K562 (cell line): ENCODE results near the gene IMP4. TPM values are rescaled to one million over a fixed set of nuclear protein-coding genes. Genes with fewer than 3 reads are reported as not detected.
A peak's percentile ranks its signal among the peaks of the same experiment; 100 is the strongest.

Experiments used
- CBX1 ChIP-seq: sonication (generic); IDR thresholded peaks from 2 replicates; pipeline ENCODE4 v1.6.1; 2016; ENCODE audit warnings: antibody characterized with exemption, low read depth, mild to moderate bottlenecking
- EZH2 ChIP-seq: IDR thresholded peaks from 2 replicates; pipeline ENCODE4 v1.6.1; 2012; ENCODE audit warnings: low read depth, mild to moderate bottlenecking, inconsistent platforms, low read length, borderline replicate concordance
- FOXA1 ChIP-seq: fragments of 450-650 bp; IDR thresholded peaks from 2 replicates; pipeline ENCODE4 v1.6.1; 2016; ENCODE audit warnings: mild to moderate bottlenecking, borderline replicate concordance
- GABPB2 ChIP-seq: fragments of 250-450 bp; sonication (Bioruptor Pico); conservative IDR thresholded peaks from 2 replicates; pipeline ENCODE4 v1.5.1; 2021; ENCODE audit warnings: mild to moderate bottlenecking
- HDAC8 ChIP-seq: fragments of 450-650 bp; IDR thresholded peaks from 2 replicates; pipeline ENCODE4 v1.6.1; 2016; ENCODE audit warnings: mild to moderate bottlenecking, missing genetic modification characterization, moderate library complexity, missing compliant biosample characterization
- HMG20B ChIP-seq: fragments of 250-450 bp; sonication (Bioruptor Pico); IDR thresholded peaks from 2 replicates; pipeline ENCODE4 v1.5.0; 2021; ENCODE audit warnings: mild to moderate bottlenecking
- HNRNPLL ChIP-seq: fragments of 200-400 bp; formaldehyde crosslinking; IDR thresholded peaks from 2 replicates; pipeline ENCODE4 v1.6.1; 2017; ENCODE audit warnings: low read length, low read depth, mild to moderate bottlenecking; ENCODE audit not compliant: poor library complexity, severe bottlenecking
- KDM1A ChIP-seq, 2 experiments: fragments of 450-650 bp; IDR thresholded peaks; 2 replicates each; pipeline ENCODE4 v1.6.1; 2016; ENCODE audit warnings: mild to moderate bottlenecking in 2 of 2
- KHSRP ChIP-seq: fragments of 450-650 bp; IDR thresholded peaks from 2 replicates; pipeline ENCODE4 v1.6.1; 2017
- KLF1 ChIP-seq: fragments of 450-650 bp; IDR thresholded peaks from 2 replicates; pipeline ENCODE4 v1.6.1; 2016; ENCODE audit warnings: missing genetic modification characterization, missing compliant biosample characterization
- PHF8 ChIP-seq: fragments of 200-600 bp; sonication (generic); IDR thresholded peaks from 2 replicates; pipeline ENCODE4 v1.6.1; 2012; ENCODE audit warnings: mixed run types, mild to moderate bottlenecking, inconsistent platforms, low read length, moderate library complexity, borderline replicate concordance
- POLR2A ChIP-seq: fragments of 450-650 bp; conservative IDR thresholded peaks from 2 replicates; pipeline ENCODE4 v1.6.1; 2016
- TAL1 ChIP-seq: fragments of 450-650 bp; IDR thresholded peaks from 2 replicates; pipeline ENCODE4 v1.6.1; 2016; ENCODE audit warnings: mild to moderate bottlenecking
- THRAP3 ChIP-seq: fragments of 450-650 bp; IDR thresholded peaks from 2 replicates; pipeline ENCODE4 v1.6.1; 2016; ENCODE audit warnings: mild to moderate bottlenecking, inconsistent platforms, borderline replicate concordance
- TRIM28 ChIP-seq: fragments of 450-650 bp; IDR thresholded peaks from 2 replicates; pipeline ENCODE4 v1.6.1; 2017
- ZNF217 ChIP-seq: sonication (generic); formaldehyde crosslinking; IDR thresholded peaks from 2 replicates; pipeline ENCODE4 v1.8.0; 2022; ENCODE audit warnings: mild to moderate bottlenecking, missing genetic modification reagents
- ZNF707 ChIP-seq: fragments of 250-450 bp; sonication (Bioruptor Pico); conservative IDR thresholded peaks from 2 replicates; pipeline ENCODE4 v1.8.0; 2022; ENCODE audit warnings: inconsistent platforms, mild to moderate bottlenecking, moderate library complexity
- ZNF785 ChIP-seq: fragments of 250-450 bp; sonication (Bioruptor Pico); IDR thresholded peaks from 2 replicates; pipeline ENCODE4 v1.4.0; 2020; ENCODE audit warnings: mild to moderate bottlenecking
- polyA plus RNA-seq, 8 experiments: library from polyadenylated mRNA; depleted of rRNA in 4 of 8; stranded (reverse) in 5 of 8; unstranded in 3 of 8; fragments of >200 nt; fragmentation: Nextera tagmentation in 2 of 8; fragmentation: Illumina TruSeq in 1 of 8; extraction: Ambion mirVana in 2 of 8; extraction: Trizol in 1 of 8; gene quantifications; 2 replicates each; pipeline versions ENCODE4 v1.2.1 to v1.2.3, GENCODE V29; 2011 to 2014; ENCODE audit warnings: inconsistent platforms in 1 of 8, missing spikeins in 1 of 8
- total RNA-seq, 7 experiments: library from RNA; depleted of rRNA in 6 of 7; stranded (reverse); fragments of >200 nt in 6 of 7; fragmentation: Illumina TruSeq in 2 of 7; extraction: Trizol in 2 of 7; gene quantifications; 2 replicates each; pipeline versions ENCODE4 v1.2.1 to v1.2.3, GENCODE V29; 2011 to 2021; ENCODE audit warnings: low replicate concordance in 1 of 7
- TF ChIP-seq, protein P1 (sequence below): IDR thresholded peaks from 2 replicates; pipeline ENCODE4 v1.6.1; 2014; ENCODE audit warnings: antibody characterized with exemption
- TF ChIP-seq, protein P2 (sequence below): fragments of 450-650 bp; IDR thresholded peaks from 2 replicates; pipeline ENCODE4 v1.6.1; 2016; ENCODE audit warnings: borderline replicate concordance
- TF ChIP-seq, protein P3 (sequence below): sonication (generic); formaldehyde crosslinking; IDR thresholded peaks from 2 replicates; pipeline ENCODE4 v1.8.1; 2022; ENCODE audit warnings: missing genetic modification reagents
- TF ChIP-seq, protein P4 (sequence below): fragments of 450-650 bp; formaldehyde crosslinking; IDR thresholded peaks from 2 replicates; pipeline ENCODE4 v1.4.0; 2020; ENCODE audit warnings: mild to moderate bottlenecking
- TF ChIP-seq, protein P5 (sequence below): fragments of 450-650 bp; conservative IDR thresholded peaks from 2 replicates; pipeline ENCODE4 v1.6.1; 2016; ENCODE audit warnings: missing genetic modification characterization, low read depth, mild to moderate bottlenecking, missing compliant biosample characterization, moderate library complexity

The IMP4 gene
- total and polyA plus RNA-seq, 9 of the 15 experiments (the other 6 are each of a cell fraction or from before 2014, with no cell fraction given): 35.4 to 209 (median 100.0) TPM

DNA sequence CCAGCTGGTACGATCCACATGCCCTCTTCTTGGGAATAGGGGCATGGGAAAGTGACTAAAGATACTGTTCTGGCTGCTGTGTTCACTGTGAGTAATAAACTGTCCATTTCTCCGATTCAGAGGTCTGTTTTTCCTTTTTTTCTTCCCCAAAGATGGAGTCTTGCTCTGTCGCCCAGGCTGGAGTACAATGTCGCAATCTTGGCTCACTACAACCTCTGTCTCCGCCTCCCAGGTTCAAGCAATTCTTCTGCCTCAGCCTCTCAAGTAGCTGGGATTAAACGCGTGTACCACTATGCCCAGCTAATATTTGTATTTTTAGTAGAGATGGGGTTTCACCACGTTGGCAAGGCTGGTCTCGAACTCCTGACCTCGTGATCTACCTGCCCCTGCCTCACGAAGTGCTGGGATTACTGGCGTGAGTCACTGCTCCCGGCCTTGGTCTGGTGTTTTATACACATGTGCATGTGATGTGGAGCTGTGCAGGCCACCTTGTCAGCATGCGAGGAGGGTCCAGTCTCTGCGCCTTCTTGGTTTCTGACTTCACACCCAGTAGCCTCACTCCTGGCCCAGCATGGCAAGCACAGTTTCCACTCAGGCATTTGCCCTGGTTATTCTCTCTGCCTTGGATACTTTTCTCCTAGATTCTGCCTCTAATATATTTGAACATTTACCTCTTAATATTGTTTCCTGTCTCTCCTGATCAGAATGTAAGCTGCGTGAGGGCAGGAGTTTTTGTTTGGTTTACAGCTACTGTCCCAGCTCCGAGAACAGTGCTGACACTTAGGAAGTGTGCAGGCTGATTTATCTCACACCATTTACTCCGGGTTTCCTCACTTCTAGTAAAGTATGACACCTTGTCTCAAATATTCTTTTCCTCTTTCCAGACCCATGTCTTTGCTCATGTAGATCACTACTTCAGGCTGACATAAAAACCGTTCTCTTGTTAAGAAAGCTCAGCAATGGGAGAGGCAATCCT, 32.9 kb downstream of the IMP4 start (continued):
- TF ChIP-seq TAL1: no peak
- TF ChIP-seq, protein P1, sequence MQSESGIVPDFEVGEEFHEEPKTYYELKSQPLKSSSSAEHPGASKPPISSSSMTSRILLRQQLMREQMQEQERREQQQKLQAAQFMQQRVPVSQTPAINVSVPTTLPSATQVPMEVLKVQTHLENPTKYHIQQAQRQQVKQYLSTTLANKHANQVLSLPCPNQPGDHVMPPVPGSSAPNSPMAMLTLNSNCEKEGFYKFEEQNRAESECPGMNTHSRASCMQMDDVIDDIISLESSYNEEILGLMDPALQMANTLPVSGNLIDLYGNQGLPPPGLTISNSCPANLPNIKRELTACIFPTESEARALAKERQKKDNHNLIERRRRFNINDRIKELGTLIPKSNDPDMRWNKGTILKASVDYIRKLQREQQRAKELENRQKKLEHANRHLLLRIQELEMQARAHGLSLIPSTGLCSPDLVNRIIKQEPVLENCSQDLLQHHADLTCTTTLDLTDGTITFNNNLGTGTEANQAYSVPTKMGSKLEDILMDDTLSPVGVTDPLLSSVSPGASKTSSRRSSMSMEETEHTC: no peak
- TF ChIP-seq KHSRP: no peak
- no peak for TF ChIP-seq KDM1A (IDR thresholded peaks at IDR 0.05)
- no peak for TF ChIP-seq PHF8
- TF ChIP-seq, protein P2, sequence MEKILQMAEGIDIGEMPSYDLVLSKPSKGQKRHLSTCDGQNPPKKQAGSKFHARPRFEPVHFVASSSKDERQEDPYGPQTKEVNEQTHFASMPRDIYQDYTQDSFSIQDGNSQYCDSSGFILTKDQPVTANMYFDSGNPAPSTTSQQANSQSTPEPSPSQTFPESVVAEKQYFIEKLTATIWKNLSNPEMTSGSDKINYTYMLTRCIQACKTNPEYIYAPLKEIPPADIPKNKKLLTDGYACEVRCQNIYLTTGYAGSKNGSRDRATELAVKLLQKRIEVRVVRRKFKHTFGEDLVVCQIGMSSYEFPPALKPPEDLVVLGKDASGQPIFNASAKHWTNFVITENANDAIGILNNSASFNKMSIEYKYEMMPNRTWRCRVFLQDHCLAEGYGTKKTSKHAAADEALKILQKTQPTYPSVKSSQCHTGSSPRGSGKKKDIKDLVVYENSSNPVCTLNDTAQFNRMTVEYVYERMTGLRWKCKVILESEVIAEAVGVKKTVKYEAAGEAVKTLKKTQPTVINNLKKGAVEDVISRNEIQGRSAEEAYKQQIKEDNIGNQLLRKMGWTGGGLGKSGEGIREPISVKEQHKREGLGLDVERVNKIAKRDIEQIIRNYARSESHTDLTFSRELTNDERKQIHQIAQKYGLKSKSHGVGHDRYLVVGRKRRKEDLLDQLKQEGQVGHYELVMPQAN: no peak
- TF ChIP-seq HNRNPLL: no peak
- no peak for TF ChIP-seq CBX1
- peak; percentile 71 for TF ChIP-seq TRIM28
- no peak for TF ChIP-seq ZNF785 (CRISPR knock-in tag)
- TF ChIP-seq, protein P3, sequence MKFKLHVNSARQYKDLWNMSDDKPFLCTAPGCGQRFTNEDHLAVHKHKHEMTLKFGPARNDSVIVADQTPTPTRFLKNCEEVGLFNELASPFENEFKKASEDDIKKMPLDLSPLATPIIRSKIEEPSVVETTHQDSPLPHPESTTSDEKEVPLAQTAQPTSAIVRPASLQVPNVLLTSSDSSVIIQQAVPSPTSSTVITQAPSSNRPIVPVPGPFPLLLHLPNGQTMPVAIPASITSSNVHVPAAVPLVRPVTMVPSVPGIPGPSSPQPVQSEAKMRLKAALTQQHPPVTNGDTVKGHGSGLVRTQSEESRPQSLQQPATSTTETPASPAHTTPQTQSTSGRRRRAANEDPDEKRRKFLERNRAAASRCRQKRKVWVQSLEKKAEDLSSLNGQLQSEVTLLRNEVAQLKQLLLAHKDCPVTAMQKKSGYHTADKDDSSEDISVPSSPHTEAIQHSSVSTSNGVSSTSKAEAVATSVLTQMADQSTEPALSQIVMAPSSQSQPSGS (CRISPR knock-in tag): no peak
- no peak for TF ChIP-seq EZH2
- no peak for TF ChIP-seq HDAC8 (tag)
- TF ChIP-seq KLF1 (tag): no peak
- no peak for TF ChIP-seq POLR2A
- no peak for TF ChIP-seq FOXA1
- TF ChIP-seq, protein P4, sequence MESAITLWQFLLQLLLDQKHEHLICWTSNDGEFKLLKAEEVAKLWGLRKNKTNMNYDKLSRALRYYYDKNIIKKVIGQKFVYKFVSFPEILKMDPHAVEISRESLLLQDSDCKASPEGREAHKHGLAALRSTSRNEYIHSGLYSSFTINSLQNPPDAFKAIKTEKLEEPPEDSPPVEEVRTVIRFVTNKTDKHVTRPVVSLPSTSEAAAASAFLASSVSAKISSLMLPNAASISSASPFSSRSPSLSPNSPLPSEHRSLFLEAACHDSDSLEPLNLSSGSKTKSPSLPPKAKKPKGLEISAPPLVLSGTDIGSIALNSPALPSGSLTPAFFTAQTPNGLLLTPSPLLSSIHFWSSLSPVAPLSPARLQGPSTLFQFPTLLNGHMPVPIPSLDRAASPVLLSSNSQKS (CRISPR knock-in tag): no peak
- no peak for TF ChIP-seq HMG20B (CRISPR knock-in tag)
- TF ChIP-seq, protein P5, sequence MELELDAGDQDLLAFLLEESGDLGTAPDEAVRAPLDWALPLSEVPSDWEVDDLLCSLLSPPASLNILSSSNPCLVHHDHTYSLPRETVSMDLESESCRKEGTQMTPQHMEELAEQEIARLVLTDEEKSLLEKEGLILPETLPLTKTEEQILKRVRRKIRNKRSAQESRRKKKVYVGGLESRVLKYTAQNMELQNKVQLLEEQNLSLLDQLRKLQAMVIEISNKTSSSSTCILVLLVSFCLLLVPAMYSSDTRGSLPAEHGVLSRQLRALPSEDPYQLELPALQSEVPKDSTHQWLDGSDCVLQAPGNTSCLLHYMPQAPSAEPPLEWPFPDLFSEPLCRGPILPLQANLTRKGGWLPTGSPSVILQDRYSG (tag): no peak
- TF ChIP-seq ZNF217 (CRISPR knock-in tag): no peak
- no peak for TF ChIP-seq ZNF707 (CRISPR knock-in tag)
- TF ChIP-seq THRAP3: no peak
- TF ChIP-seq GABPB2 (CRISPR knock-in tag): no peak
